ENCODE data around the gene RAB41.
"Not testable (repeated sequence)": the region's sequence is repeated elsewhere in the genome, so short reads cannot be mapped to it uniquely, and the experiment has no call there.

RAB41 gene

GRCh38 chrX:70289793-70290770 lies 8.1 kb downstream of the RAB41 start, which contains the start of the genes KIF4A and PDZD11:
Gene KIF4A (plus strand): TSS chrX:70290104. CDS start chrX:70290459, 355 bp downstream.
Gene PDZD11 (minus strand): TSS chrX:70289927. CDS start chrX:70289341, 586 bp downstream.
- DNase-seq (ENCODE audit: low spot score) = peak; percentile 52

- DNase-seq (ENCODE audit: low spot score) = no peak
Measured at GRCh38 chrX:70292788-70293187, 10.8 kb downstream of the RAB41 start.

GRCh38 chrX:70293621-70294020 lies 11.6 kb downstream of the RAB41 start:
- no peak for DNase-seq (ENCODE audit: low spot score)

GRCh38 chrX:70301716-70302115 lies 19.7 kb downstream of the RAB41 start:
- no peak for DNase-seq (ENCODE audit: low spot score)

GRCh38 chrX:70313503-70313902 lies 31.5 kb downstream of the RAB41 start:
- DNase-seq (ENCODE audit: low spot score) = no peak

- DNase-seq (ENCODE audit: low spot score) = no peak
Measured at GRCh38 chrX:70322784-70323183, 40.8 kb downstream of the RAB41 start.

GRCh38 chrX:70323628-70324027 lies 41.7 kb downstream of the RAB41 start:
- DNase-seq (ENCODE audit: low spot score) = not testable (repeated sequence)

GRCh38 chrX:70324326-70324725 lies 42.4 kb downstream of the RAB41 start:
- no peak for DNase-seq (ENCODE audit: low spot score)

- DNase-seq (ENCODE audit: low spot score) = no peak
Measured at GRCh38 chrX:70331161-70331560, 49.2 kb downstream of the RAB41 start.

GRCh38 chrX:70332600-70332999 lies 50.6 kb downstream of the RAB41 start:
- no peak for DNase-seq (ENCODE audit: low spot score)

Data from pons (tissue), 1 donor.